Measurements from ENCODE around the gene SPACA6.

DNA sequence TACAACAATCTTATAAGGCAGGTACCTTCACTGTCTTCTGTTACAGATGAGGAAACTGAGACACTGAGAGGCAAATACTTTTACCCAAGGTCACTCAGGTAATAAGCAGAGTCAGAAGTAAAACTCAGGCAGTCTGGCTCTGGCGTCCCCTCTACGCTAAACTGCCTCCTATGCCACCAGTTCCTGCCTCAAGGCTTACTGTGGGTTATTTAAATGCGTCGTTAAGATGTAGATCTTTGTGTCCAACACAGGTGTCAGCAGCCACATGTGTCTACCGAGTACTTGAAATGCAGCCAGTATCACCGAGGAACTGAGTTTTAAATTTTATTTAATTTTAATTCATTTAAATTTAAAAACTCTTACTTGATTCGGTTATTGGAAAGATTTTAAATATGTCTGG, 28.8 kb downstream of the SPACA6 start:
- TF ChIP-seq, protein P1, sequence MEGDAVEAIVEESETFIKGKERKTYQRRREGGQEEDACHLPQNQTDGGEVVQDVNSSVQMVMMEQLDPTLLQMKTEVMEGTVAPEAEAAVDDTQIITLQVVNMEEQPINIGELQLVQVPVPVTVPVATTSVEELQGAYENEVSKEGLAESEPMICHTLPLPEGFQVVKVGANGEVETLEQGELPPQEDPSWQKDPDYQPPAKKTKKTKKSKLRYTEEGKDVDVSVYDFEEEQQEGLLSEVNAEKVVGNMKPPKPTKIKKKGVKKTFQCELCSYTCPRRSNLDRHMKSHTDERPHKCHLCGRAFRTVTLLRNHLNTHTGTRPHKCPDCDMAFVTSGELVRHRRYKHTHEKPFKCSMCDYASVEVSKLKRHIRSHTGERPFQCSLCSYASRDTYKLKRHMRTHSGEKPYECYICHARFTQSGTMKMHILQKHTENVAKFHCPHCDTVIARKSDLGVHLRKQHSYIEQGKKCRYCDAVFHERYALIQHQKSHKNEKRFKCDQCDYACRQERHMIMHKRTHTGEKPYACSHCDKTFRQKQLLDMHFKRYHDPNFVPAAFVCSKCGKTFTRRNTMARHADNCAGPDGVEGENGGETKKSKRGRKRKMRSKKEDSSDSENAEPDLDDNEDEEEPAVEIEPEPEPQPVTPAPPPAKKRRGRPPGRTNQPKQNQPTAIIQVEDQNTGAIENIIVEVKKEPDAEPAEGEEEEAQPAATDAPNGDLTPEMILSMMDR (conservative IDR thresholded peaks at IDR 0.05 in 1 of 2, IDR thresholded peaks at IDR 0.05 in 1 of 2; ENCODE audit: extremely low read depth in 1 of 2, insufficient read depth in 1 of 2, low read depth in 1 of 2, low read length in 2 of 2): no peak
- no peak for TF ChIP-seq EZH2 (IDR thresholded peaks at IDR 0.05; ENCODE audit: borderline replicate concordance, low read length)
